Thyroid gland (tissue), 4 donors: ENCODE measurements around the gene CDCA5.

Experiments used
- POLR2A ChIP-seq, 2 donors: fragments of 450-650 bp; IDR thresholded peaks; one replicate each; pipeline ENCODE4 v1.6.1; 2017; ENCODE audit warnings: antibody characterized with exemption in 2 of 2, mild to moderate bottlenecking in 2 of 2, moderate library complexity in 1 of 2
- TF ChIP-seq, protein P1 (sequence below), 6 experiments: fragments of 200-600 bp in 3 of 6; fragments of 450-650 bp in 3 of 6; sonication (generic) in 3 of 6; IDR thresholded peaks; one replicate each; pipeline ENCODE4 v1.5.1; 2016 to 2019; ENCODE audit warnings: antibody characterized with exemption in 6 of 6, mild to moderate bottlenecking in 2 of 6, inconsistent platforms in 1 of 6, moderate library complexity in 1 of 6

DNA sequence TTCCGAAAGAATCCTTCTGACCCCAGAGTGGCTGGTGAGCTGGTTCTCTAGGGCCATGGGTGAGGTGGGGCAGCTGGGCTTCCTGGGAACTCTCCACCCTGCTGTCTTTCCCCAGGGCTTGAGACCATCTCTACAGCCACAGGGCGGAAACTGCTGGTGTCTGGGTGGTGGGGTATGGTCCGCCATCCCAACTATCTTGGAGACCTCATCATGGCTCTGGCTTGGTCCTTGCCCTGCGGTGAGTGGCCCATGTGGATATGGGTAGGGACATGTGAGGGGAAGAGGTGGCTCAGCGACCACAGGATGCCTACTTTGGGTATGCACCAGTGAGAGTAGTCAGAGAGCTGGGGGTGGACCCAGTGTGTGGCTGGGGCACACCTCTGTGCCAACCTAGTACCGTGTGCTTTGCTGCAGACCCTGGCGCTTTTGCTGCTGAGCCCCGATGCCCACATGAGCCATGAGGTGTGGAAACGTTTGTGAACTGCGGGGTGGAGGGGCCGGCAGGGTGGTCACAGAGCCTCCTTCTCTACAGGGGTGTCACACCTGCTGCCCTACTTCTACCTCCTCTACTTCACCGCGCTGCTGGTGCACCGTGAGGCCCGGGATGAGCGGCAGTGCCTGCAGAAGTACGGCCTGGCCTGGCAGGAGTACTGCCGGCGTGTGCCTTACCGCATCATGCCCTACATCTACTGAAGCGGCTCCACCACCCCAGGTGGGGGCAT lies 31.7 kb upstream of the CDCA5 start:
- TF ChIP-seq, protein P1, sequence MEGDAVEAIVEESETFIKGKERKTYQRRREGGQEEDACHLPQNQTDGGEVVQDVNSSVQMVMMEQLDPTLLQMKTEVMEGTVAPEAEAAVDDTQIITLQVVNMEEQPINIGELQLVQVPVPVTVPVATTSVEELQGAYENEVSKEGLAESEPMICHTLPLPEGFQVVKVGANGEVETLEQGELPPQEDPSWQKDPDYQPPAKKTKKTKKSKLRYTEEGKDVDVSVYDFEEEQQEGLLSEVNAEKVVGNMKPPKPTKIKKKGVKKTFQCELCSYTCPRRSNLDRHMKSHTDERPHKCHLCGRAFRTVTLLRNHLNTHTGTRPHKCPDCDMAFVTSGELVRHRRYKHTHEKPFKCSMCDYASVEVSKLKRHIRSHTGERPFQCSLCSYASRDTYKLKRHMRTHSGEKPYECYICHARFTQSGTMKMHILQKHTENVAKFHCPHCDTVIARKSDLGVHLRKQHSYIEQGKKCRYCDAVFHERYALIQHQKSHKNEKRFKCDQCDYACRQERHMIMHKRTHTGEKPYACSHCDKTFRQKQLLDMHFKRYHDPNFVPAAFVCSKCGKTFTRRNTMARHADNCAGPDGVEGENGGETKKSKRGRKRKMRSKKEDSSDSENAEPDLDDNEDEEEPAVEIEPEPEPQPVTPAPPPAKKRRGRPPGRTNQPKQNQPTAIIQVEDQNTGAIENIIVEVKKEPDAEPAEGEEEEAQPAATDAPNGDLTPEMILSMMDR (IDR thresholded peaks at IDR 0.05), result no peak
- TF ChIP-seq POLR2A (IDR thresholded peaks at IDR 0.05), result no peak
